Activated naive CD4-positive, alpha-beta T cell treated with anti-CD3 and anti-CD28 coated beads, Interleukin-2, amount 50 U/mL, for 16 hours (primary cell): ENCODE data around the gene FAM135A.
"Not testable (repeated sequence)": the region's sequence is repeated elsewhere in the genome, so short reads cannot be mapped to it uniquely, and the experiment has no call there.

Experiments
- DNase-seq: peaks from one replicate; pipeline ENCODE4 v3.0.0-alpha.2; 2020

The FAM135A gene

DNA sequence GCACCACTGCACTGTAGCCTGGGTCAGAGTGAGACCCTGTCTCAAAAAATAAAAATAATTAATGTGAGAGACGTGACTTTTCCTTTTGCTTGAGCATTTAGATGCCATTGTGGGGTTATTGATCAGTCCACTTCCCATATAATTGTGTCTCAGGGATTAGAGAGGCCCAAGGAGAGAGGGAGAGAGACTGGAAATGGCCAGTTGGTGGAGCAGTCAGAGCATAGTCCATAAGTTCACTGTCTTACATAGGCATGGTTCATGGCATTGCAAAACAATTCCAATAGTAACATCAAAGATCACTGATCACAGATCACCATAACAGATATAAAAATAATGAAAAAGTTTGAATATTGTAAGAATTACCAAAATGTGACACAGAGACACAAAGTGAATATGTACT, 138.3 kb downstream of the FAM135A start:
- no peak for DNase-seq

DNA sequence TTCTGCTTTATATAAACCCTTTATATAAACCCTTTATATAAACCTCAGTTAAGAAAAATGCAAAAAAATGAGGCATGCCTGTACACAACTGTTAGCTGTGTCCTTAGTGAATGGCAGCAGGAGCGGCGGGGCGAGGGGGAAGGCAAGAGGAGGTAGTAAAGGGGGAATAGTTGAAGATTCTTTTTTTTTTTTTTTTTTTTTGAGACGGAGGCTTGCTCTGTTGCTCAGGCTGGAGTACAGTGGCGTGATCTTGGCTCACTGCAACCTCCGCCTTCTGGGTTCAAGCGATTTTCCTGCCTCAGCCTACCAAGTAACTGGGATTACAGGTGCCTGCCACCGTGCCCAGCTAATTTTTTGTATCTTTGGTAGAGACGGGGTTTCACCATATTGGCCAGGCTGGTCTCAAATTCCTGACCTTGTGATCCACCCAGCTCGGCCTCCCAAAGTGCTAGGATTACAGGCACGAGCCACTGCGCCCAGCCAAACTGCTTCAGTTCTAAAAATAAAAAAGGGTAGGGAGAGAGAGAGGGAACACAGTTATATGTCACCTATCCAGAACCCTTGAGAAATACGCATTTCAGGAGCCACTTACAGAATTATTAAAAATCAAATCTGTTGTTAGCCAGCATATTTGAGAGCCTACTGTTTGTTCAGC, 139.1 kb downstream of the FAM135A start:
- not testable (repeated sequence) for DNase-seq

DNA sequence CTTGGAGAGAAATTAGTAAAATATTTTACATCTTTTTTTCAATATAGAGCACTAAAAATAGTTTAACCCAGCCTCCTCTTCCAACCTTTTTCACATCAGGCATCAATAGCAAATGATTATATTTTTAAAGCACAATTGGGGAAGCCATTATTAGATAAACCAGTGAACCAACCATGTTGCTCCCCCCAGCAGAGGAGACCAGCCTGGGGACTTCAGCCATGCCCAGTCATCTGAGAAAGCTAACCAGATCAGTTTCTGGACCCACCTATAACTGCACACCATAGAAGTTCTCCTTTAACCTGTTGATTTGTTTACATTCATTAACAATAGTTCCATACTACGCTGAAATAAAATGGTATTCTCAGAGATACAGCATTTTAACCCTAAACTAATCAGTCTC, 139.7 kb downstream of the FAM135A start:
- DNase-seq, result no peak

DNA sequence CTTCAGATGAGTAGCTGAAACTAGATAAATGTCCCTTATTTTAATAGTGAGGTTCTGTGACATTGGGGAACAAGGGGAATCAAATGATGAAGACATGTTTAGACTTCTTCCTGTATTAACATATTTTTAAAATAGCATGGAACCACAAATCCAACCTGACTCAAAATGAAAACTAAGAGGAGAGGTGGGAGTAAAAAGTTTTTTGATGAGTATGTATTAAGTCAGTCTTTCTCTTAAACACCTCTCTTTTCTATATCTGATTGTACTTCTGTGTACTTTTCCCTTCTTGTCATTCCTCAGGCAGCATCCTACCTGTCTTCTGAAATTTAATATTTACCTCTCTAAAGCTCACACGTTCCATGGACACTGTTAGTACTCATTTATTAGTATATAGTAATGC, 144.7 kb downstream of the FAM135A start:
- no peak for DNase-seq

DNA sequence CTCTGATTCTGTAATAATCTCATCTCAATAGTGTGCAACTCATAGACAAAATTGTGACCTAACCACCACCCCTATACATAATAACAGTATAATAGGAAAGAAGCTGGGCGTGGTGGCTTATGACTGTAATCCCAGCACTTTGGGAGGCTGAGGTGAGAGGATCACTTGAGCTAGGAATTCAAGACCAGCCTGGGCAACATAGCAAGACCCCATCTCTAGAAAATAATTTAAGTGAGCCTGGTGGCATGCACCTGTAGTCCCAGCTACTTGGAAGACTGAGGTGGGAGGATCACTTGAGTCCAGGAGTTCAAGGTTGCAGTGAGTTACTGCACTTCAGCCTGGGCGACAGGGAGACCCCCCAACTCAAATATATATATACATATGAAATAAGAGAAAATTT, 149.1 kb downstream of the FAM135A start:
- DNase-seq, result not testable (repeated sequence)

DNA sequence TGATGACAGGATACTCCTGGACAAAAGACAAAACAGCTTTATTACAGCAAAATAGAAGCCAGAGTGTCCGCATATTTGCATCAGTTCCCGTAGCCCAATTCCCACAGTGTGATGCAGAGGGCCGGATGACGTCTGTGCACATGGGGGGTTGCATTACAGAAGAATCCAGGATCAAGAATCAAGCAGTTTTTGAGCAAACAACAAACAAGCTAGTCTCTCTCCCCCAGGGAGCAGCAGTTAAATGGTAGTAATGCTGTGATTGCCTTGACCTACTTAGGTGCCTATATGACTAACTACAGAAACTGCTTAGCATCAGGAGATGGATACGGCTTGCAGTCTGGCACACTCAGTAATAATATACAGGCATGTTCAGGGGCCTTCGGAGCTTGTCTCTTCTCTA, 150.2 kb downstream of the FAM135A start:
- DNase-seq, result no peak

DNA sequence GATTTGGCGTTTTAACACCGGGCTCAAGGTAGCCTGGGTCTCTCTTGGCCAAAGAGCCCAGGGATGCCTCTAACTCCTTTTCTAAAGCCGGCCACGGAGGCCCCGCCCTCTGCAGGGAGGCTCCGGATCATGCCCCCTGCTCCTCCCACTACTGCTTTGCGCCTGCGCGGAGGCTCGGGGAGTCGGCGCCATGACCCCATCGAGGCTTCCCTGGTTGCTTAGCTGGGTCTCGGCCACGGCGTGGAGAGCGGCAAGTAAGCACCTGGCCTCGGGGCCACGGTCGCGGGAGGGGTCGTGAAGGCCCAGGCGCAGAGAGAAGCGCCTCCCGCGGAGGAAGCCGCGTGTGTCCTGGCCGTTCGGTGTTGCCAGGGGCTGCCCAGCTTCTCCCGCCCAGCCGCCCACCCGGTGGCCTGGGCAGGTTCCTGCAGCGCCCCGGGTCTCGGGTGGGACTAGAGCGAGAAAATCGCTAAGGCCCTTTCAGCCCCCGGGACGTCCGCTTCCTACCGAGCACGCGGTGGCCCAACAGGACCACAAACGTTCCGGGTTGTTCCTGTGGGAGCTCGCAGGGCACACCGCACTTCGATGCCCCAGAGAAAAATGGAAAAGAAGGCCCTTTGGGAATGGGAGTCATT, 153.6 kb downstream of the FAM135A start, which contains the start of gene SDHAF4:
Gene SDHAF4, plus strand, starts transcription at position 180 of the 632 bp plus-strand sequence. Its CDS starts 11 bp downstream, at position 191.
- DNase-seq, result peak; percentile 97

DNA sequence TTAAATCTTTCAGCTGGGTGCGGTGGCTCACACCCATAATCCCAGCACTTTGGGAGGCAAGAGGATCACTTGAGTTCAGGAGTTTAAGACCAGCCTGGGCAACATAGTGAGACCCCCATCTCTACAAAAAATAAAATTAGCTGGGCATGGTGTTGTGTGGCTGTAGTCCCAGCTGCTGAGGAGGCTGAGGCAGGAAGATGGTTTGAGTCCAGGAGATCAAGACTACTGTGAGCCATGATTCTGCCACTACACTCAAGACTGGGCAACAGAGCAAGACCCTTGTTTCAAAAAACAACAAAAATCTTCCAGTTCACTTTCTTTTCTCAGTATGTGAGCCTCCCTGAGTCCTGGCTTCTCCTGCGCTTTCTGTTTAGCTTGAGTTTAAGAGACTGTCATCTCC, 161.3 kb downstream of the FAM135A start:
- no peak for DNase-seq

DNA sequence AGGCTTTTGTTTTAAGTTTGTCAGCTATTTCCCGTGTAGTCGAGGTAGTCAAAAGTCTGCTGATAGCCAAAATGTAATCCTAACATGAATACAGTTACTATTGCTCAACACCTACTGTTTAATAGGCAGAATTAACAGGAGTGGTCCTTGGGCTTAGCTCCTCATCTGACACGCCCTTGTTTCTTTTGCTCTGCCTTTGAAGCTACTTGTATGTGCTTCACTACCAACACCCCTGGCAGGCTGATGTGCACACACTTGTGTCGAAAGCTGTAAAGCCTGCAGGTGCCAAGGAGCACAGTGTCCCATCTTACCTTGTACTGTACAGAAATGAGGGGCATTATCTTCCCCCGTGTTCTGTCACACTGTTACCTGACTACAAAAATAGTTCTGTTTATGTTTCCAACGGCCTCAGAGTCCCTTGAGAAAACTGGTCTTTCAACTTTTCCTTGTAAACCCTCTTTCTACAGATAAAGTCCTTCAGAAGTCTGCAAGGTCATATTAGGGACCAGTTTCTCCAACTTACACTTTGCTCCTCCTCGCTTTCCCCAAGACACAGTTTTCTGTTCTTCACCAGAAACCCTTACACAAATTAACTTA, 162.7 kb downstream of the FAM135A start:
- no peak for DNase-seq

DNA sequence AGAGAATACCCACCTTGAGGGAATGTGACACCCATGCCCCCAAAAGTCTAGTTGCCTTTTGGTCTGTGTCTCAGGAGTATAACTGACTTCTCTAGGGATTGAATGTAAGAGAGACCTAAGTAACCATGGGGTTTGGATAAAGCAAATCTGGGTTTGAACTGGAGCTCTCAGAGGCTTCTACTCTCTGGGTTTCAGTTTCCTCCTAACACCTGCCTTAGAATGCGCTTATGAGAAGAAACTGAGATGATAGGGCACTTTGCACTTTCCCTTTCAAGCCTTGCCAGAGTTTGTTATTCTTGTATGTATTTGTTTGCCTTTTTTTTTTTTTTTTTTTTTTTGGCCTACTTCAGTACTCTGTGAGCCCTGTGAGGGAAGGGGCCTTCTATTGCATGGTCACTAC, 172.8 kb downstream of the FAM135A start:
- no peak for DNase-seq

DNA sequence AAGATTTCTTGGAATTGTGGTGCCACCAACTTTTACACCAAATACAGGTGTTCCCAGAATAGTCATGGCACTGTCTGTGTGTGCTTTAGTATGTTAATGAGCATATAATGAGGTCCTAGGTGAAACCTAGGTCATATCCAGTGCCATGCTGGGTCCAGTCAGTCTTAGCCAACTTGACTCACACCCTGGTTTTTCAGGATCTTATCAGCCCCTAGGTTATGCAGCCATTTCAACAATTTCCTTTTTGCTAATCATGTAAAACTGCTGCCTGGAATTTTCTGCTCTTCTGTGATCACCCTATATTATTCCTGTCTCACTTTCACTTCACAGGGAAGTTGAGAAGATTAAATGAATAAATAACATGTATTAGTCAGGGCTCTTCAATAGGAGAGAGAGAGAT, 177.1 kb downstream of the FAM135A start:
- DNase-seq, result no peak

DNA sequence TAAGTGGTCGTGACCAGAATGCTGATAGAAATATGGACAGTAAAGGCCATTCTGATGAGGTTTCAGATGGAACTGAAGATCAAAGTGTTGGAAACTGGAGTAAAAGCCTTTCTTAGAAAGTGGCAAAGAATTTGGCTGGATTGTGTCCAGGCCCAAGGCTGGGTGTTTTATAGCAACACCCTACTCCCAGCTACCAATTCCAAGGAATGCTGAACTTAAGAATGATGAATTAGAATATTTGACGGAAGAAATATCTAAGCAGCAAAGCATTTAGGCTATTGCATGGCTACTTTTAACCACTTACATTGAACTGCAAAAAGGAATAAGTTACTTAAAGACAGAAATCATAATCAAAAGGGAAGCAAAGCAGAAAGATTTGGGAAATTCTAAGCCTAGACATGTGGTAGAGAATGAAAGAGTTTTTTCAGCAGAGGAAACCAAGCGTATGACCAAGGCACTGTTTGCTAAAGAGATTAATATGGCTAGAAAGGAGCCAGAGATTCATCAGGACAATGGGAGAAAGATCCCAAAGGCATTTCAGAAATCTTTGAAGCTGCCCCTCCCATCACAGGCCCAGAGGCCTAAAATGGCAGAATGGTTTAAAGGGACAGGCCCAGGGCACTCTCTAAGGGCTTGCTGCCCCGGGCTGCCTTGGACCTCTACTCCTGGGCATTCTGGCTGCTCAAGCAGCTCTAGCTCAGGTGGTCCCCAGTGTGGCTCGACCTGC, 179.2 kb downstream of the FAM135A start:
- no peak for DNase-seq

DNA sequence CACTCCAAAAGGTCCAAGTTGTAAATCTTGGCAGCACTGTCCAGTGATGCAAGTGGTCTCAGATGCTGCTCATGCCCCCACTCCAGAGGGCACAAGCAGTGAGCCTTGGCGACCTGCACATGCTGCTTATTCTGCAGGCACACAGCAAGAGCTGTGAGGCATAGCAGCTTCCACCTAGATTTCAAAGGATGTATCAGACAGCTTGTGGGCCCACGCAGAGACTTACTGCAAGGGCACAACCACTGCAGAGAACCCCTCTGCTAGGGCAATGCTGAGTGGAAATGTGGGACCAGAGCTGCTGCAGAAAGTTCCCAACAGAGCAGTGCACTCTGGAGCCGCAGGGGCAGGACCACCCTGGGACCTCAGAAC, 179.8 kb downstream of the FAM135A start:
- DNase-seq, result no peak

DNA sequence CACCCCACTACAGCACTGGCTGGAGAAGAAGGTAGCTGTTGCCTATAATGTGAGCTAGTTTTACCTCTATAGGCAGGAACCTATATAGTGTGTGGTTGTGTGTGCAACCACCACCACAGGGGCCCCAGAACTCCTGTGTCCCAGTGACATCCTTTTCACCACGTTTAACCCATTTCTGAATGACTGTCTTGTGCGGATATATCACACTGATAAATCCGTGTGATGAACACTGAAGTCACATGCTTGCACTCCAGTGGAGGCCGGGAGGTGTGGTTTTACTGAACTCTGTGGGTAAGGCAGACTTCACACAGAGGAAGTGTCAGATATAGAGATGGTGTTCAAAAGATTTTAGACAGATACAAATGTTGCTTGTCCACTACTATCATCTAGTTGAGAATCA, 185.9 kb downstream of the FAM135A start:
- no peak for DNase-seq

DNA sequence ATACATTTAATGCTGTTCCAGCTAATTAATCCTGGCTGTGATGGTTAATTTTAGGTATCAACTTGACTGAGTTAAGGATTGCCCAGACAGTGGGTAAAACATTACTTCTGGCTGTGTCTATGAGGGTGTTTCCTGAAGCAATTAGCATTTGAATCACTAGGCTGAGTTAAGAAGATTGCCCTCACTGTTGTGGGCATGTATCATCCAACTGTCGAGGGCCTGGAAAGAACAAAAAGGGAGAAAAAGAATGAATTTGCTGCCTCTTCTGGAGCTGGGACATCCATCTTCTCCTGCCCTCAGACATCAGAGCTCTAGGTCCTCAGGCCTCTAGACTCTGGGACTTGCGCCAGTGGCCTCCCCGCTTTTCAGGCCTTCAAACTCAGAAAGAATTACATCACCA, 187.7 kb downstream of the FAM135A start:
- DNase-seq, result no peak

DNA sequence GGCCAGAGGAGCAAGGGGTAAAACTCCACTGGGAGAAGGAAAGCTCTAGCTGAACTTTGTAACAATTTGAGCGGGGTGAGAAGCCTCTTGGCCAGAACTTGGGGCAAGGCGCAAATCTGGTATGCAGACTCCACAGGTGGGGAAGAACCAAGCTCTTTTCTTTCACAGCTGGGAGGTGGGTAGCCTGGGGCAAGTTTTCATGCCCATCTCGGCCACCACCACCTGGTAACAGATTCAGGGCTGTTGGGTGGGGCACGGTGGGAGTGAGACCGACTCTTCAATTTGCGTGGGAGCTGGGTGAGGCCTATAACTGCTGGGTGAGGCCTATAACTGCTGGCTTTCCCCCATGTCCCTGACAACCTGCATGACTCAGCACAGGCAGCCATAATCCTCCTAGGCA, 190.9 kb downstream of the FAM135A start:
- no peak for DNase-seq

DNA sequence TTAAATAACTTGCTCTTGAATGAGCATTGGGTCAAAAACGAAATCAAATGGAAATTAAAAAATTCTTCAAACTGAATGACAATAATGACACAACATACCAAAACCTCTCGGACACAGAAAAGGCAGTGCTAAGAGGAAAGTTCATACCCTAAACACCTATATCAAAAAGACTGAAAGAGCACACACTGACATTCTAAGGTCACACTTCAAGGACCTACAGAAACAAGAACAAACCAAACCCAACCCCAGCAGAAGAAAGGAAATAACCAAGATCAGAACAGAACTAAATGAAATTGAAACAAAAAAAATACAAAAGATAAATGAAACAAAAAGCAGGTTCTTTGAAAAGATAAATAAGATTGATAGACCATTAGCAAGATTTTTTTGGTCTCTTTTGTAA, 194.1 kb downstream of the FAM135A start:
- not testable (repeated sequence) for DNase-seq

DNA sequence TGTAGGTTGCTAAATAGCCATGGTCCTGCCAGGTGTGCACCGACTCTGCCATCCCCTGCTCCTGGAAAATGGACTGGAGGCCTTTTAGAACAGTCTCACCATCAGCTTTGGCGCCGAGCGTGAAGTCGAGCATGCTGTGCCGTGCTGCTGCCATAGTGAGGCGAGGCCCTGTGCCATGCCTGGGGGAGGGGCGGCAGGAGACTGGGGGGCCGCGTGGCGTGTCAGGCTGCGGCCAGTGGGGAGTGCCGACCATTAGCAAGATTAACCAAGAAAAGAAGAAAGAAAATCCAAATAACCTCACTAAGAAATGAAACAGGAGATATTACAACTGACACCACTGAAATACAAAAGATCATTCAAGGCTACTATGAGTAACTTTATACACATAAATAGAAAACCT, 195.9 kb downstream of the FAM135A start:
- DNase-seq, result not testable (repeated sequence)
